ENCODE data around the gene LY86. TPM values are rescaled to one million over a fixed set of nuclear protein-coding genes. Genes with fewer than 3 reads are reported as not detected.

LY86 gene
- total and polyA plus RNA-seq, 2 of the 13 experiments (the other 11 are each of a cell fraction or from before 2014, with no cell fraction given), result not detected

DNA sequence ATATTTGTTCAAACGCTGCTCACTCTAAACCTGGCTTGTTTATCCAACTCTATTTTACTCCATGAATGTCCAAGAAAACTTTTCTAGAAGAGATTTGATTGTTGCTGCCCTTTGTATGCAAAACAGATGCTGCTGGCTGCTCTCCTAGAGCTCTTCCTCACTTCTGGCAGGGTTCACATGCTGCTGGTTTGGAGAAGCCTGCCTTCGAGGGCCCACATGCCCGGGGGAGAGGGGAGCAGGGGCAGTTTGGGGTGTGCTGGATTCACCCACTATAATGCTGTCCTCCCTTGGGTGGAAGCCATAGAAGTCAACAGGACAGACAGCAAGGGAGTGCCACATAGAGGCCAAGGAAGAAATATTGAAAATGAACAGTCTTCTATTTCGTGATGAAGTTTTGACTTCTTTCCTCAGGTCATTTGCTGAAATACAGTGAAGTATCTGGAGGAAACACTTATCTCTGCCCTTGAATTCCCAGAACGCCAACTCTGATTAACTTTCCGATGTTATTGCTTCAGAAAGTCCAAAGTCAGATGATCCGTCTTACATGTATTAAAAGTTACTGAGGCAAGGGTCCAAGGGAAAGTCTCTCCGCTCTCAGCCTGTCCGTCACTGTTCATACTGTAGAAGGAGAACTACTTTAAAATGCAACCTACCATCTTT is 32.4 kb downstream of the LY86 start:
- no peak overlapping the region for H3K4me3 ChIP-seq (replicated peaks in 1 of 3; ENCODE audit: insufficient read depth in 1 of 3, low read depth in 2 of 3, low read length in 3 of 3)
- BruUV-seq (replicated peaks), result no TSS peak
- no peak for FAIRE-seq
- H3K9me3 ChIP-seq (ENCODE audit: low read length), result no peaks in the 10 kb centered on the region
- no peaks in the 10 kb centered on the region for H3K79me2 ChIP-seq (ENCODE audit: insufficient read depth, low read length)
- no peak overlapping the region for H3K9ac ChIP-seq (ENCODE audit: insufficient read depth, low read depth, low read length)
- DNase-seq (ENCODE audit: low spot score), result no peak
- POLR2A ChIA-PET, result no interaction called here
- WGBS (ENCODE audit: low lambda C conversion rate), result 27% methylated on average over 9 of the region's 9 CpGs
- intact Hi-C loops (cut with micrococcal nuclease; ENCODE audit: unreplicated experiment) (no loop called here), in situ Hi-C loops (cut with HindIII; ENCODE audit: extremely low pct_ligation_motif_present, low pct_unique_long_range_greater_than_20kb) (no loop called here)
- peaks cover 0 to 19% of the 10 kb centered on the region in 2 experiments; a peak in 2 of 5 replicates for H3K27me3 ChIP-seq (ENCODE audit: control insufficient read depth in 1 of 2, insufficient read depth in 2 of 2, low read length in 2 of 2)
- no peak overlapping the region for H3K4me2 ChIP-seq (ENCODE audit: low read depth, low read length)
- H3K4me1 ChIP-seq (ENCODE audit: insufficient read depth, low read length), result no peaks in the 10 kb centered on the region
- no peak for ATAC-seq
- no peaks in the 10 kb centered on the region for H3K36me3 ChIP-seq (replicated peaks in 1 of 2; ENCODE audit: control insufficient read depth in 1 of 2, insufficient read depth in 2 of 2, low read length in 2 of 2)
- CTCF ChIA-PET (ENCODE audit: low intra/inter-chr PET ratio, low total read pairs), result no interaction called here
- TF ChIP-seq NFIB (CRISPR knock-in tag; IDR thresholded peaks at IDR 0.05; ENCODE audit: borderline replicate concordance), result no peak
- TF ChIP-seq, protein P1, sequence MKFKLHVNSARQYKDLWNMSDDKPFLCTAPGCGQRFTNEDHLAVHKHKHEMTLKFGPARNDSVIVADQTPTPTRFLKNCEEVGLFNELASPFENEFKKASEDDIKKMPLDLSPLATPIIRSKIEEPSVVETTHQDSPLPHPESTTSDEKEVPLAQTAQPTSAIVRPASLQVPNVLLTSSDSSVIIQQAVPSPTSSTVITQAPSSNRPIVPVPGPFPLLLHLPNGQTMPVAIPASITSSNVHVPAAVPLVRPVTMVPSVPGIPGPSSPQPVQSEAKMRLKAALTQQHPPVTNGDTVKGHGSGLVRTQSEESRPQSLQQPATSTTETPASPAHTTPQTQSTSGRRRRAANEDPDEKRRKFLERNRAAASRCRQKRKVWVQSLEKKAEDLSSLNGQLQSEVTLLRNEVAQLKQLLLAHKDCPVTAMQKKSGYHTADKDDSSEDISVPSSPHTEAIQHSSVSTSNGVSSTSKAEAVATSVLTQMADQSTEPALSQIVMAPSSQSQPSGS (CRISPR knock-in tag; IDR thresholded peaks at IDR 0.05), result no peak
- no peak for TF ChIP-seq ZNF562 (CRISPR knock-in tag; IDR thresholded peaks at IDR 0.05; ENCODE audit: borderline replicate concordance)
- no peak for TF ChIP-seq ZBTB42 (CRISPR knock-in tag; IDR thresholded peaks at IDR 0.05)
- TF ChIP-seq ZC3H13 (CRISPR knock-in tag; IDR thresholded peaks at IDR 0.05), result no peak
- no peak overlapping the region for H2AFZ ChIP-seq (ENCODE audit: low read length)
- H3K27ac ChIP-seq (ENCODE audit: extremely low read length, insufficient read depth, low read length), result no peak overlapping the region
- H4K20me1 ChIP-seq (ENCODE audit: insufficient read depth, low read length), result no peaks in the 10 kb centered on the region

DNA sequence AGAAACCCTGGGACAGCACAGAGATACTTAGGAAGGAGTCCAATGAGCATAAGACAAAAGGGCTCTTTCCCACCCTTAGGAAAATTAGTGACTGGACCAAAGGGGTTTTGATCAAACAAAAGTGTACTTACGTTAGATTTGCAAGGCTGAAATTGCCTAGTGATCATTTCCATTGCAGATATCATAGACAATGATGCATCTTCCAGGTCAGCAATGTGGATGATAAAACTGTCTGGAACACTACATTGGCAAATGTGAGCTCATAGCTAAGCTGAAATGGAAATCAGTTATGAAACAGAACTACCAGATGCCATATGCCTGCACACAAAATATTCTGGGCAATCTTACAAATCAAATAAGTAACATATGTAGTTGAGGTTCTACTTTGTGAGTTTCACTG is 34.0 kb downstream of the LY86 start:
- Histone ChIP-seq H3K4me2 (ENCODE audit: low read depth, low read length) (no peak overlapping the region), H2AFZ (ENCODE audit: low read length) (no peak overlapping the region), H3K36me3 (replicated peaks in 1 of 2; ENCODE audit: control insufficient read depth in 1 of 2, insufficient read depth in 2 of 2, low read length in 2 of 2) (no peaks in the 10 kb centered on the region), H3K4me1 (ENCODE audit: insufficient read depth, low read length) (no peaks in the 10 kb centered on the region), H3K9ac (ENCODE audit: insufficient read depth, low read depth, low read length) (no peak overlapping the region), H3K4me3 (replicated peaks in 1 of 3; ENCODE audit: insufficient read depth in 1 of 3, low read depth in 2 of 3, low read length in 3 of 3) (no peak overlapping the region), H4K20me1 (ENCODE audit: insufficient read depth, low read length) (no peaks in the 10 kb centered on the region), H3K27ac (ENCODE audit: extremely low read length, insufficient read depth, low read length) (no peak overlapping the region), H3K27me3 (ENCODE audit: control insufficient read depth in 1 of 2, insufficient read depth in 2 of 2, low read length in 2 of 2) (peaks cover 1 to 23% of the 10 kb centered on the region in 2 experiments; a peak in 2 of 5 replicates), H3K9me3 (ENCODE audit: low read length) (no peaks in the 10 kb centered on the region), H3K79me2 (ENCODE audit: insufficient read depth, low read length) (no peaks in the 10 kb centered on the region)
- TF ChIP-seq ZNF660 (CRISPR knock-in tag; IDR thresholded peaks at IDR 0.05; ENCODE audit: borderline replicate concordance, low read depth), result no peak
- no peak for TF ChIP-seq ONECUT2 (CRISPR knock-in tag; IDR thresholded peaks at IDR 0.05)
- TF ChIP-seq PHF21A (CRISPR knock-in tag; IDR thresholded peaks at IDR 0.05), result no peak
- TF ChIP-seq SUZ12 (IDR thresholded peaks at IDR 0.05; ENCODE audit: low read depth, low read length), result no peak
- TF ChIP-seq, protein P2, sequence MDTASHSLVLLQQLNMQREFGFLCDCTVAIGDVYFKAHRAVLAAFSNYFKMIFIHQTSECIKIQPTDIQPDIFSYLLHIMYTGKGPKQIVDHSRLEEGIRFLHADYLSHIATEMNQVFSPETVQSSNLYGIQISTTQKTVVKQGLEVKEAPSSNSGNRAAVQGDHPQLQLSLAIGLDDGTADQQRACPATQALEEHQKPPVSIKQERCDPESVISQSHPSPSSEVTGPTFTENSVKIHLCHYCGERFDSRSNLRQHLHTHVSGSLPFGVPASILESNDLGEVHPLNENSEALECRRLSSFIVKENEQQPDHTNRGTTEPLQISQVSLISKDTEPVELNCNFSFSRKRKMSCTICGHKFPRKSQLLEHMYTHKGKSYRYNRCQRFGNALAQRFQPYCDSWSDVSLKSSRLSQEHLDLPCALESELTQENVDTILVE (CRISPR knock-in tag; IDR thresholded peaks at IDR 0.05), result no peak
- TF ChIP-seq, protein P3, sequence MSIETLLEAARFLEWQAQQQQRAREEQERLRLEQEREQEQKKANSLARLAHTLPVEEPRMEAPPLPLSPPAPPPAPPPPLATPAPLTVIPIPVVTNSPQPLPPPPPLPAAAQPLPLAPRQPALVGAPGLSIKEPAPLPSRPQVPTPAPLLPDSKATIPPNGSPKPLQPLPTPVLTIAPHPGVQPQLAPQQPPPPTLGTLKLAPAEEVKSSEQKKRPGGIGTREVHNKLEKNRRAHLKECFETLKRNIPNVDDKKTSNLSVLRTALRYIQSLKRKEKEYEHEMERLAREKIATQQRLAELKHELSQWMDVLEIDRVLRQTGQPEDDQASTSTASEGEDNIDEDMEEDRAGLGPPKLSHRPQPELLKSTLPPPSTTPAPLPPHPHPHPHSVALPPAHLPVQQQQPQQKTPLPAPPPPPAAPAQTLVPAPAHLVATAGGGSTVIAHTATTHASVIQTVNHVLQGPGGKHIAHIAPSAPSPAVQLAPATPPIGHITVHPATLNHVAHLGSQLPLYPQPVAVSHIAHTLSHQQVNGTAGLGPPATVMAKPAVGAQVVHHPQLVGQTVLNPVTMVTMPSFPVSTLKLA (IDR thresholded peaks at IDR 0.05), result no peak
- no peak for TF ChIP-seq SAP130 (CRISPR knock-in tag; IDR thresholded peaks at IDR 0.05; ENCODE audit: low read depth)
- no peak for TF ChIP-seq ZNF274 (CRISPR knock-in tag; IDR thresholded peaks at IDR 0.05)
- TF ChIP-seq ZNF746 (CRISPR knock-in tag; IDR thresholded peaks at IDR 0.05), result no peak
- ATAC-seq (no peak), DNase-seq (ENCODE audit: low spot score) (no peak), FAIRE-seq (no peak)
- CTCF ChIA-PET (ENCODE audit: low intra/inter-chr PET ratio, low total read pairs), result no interaction called here
- BruUV-seq (replicated peaks), result no TSS peak
- POLR2A ChIA-PET, result no interaction called here
- in situ Hi-C loops (cut with HindIII; ENCODE audit: extremely low pct_ligation_motif_present, low pct_unique_long_range_greater_than_20kb) (no loop called here), intact Hi-C loops (cut with micrococcal nuclease; ENCODE audit: unreplicated experiment) (no loop called here)
- WGBS (ENCODE audit: low lambda C conversion rate), result 7% methylated on average over 1 of the region's 1 CpG
